GM12865 (cell line): ENCODE results near the gene NPHP4.

Experiments used
- DNase-seq: peaks from one replicate; pipeline ENCODE4 v3.0.0; 2010; ENCODE audit warnings: low read depth
- H3K4me3 ChIP-seq: 2 replicates; pipeline ENCODE4 v1.5.1; 2011; ENCODE audit warnings: mild to moderate bottlenecking, low read depth, low read length, control low read depth
- TF ChIP-seq, protein P1 (sequence below): IDR thresholded peaks from 2 replicates; pipeline ENCODE4 v1.5.1; 2011; ENCODE audit warnings: low read length, control low read depth, low read depth, inconsistent platforms; ENCODE audit not compliant: insufficient read depth; ENCODE audit errors: missing control alignments

Gene NPHP4

DNA sequence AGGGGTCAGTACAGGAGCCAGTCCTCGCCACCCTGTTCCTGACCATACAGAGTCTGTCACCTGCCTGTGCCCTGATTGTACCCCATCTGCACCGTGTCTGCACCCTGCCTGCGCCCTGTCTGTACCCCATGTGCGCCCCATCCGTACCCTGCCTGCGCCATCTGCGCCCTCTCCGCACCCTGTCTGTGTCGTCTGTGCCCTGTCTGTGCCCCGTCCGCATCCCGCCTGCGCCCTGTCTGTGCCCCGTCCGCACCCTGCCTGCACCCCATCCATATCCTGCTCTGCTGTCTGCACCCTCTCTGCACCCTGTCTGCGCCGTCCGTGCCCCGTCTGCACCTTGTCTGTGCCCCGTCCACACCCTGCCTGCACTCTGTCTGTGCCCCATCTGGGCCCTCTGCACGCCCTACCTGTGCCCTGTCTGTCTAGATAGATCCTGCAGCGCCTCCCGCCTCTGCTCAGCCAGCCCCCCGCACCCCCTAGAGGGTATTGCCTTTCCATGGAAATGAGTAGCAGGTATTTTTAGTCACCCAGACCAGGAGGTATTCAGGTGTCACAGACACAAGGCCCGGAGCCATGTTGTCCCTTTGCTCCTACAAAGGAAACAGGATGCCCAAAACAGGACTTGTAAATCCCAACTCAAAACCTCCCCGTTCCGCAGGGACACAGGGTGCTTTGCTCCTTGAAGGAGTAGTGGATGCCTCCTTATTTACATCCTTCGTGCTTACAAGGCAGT is 7.7 kb upstream of the NPHP4 start:
- no peak for DNase-seq
- TF ChIP-seq, protein P1, sequence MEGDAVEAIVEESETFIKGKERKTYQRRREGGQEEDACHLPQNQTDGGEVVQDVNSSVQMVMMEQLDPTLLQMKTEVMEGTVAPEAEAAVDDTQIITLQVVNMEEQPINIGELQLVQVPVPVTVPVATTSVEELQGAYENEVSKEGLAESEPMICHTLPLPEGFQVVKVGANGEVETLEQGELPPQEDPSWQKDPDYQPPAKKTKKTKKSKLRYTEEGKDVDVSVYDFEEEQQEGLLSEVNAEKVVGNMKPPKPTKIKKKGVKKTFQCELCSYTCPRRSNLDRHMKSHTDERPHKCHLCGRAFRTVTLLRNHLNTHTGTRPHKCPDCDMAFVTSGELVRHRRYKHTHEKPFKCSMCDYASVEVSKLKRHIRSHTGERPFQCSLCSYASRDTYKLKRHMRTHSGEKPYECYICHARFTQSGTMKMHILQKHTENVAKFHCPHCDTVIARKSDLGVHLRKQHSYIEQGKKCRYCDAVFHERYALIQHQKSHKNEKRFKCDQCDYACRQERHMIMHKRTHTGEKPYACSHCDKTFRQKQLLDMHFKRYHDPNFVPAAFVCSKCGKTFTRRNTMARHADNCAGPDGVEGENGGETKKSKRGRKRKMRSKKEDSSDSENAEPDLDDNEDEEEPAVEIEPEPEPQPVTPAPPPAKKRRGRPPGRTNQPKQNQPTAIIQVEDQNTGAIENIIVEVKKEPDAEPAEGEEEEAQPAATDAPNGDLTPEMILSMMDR = no peak
- no peak overlapping the region for H3K4me3 ChIP-seq

DNA sequence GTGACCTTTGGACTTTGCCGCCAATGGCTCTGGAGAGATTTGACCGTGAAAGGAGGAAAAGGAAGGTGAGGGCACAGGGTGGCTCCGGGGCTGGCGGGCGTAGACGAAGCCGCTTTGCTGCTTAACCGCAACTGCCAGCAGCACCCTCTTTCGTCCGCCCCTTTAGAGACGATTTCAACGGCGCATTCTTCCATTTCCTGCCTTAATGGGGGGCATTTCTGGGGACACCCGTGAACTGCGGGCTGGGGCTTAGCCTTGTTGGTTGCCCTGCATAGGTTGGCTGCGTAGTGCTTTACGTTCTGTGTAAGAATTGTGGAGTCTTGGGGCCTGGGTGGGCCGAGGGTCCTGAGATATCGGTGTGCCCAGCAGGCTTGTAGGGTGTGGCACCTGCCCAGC is 6.7 kb upstream of the NPHP4 start:
- TF ChIP-seq, protein P1 = no peak
- no peak overlapping the region for H3K4me3 ChIP-seq

DNA sequence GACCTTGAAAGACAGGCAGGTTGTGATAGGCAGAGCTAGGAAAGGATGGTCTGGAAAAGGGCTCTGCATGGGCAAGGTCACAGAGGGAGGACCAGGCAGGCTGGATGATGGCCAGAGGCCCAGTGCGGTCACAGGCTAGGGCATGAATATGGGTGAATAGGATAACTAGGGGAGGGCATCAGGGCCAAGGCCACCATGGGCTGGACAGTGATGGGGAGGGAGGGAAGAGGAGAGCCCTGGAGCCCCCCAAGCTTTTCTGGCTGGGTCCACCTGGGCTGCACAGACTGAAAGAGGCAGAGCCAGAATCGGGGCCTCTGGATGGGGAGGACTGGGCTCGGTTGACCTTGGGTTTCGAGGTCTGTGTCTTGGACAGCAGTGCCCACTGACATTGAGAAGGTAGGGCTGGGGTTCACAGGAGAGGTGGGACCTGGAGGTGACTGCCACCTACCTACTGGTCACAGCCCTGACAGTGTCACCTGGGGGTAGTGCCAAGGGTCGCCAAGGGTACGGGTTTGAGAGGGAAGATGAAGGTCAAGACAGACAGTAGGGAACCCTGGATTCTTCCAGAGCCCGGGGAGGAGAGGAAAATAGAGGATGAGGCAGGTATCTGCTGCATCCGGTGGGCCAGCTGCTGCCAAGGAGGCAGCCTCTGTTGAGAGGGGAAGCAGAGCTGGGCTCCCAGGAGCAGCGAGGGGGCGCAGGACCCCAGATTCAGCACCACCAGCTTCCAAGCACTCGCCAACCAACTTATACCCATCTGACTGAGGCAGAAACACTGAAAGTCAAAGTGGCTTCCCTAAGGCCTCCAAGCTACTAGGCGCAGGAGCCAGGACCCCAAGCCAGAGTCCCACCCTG is 6.1 kb upstream of the NPHP4 start:
- H3K4me3 ChIP-seq = no peak overlapping the region
- TF ChIP-seq, protein P1 = no peak
- DNase-seq = no peak

More for the DNA sequence above, 6.7 kb upstream of the NPHP4 start:
- no peak for DNase-seq

DNA sequence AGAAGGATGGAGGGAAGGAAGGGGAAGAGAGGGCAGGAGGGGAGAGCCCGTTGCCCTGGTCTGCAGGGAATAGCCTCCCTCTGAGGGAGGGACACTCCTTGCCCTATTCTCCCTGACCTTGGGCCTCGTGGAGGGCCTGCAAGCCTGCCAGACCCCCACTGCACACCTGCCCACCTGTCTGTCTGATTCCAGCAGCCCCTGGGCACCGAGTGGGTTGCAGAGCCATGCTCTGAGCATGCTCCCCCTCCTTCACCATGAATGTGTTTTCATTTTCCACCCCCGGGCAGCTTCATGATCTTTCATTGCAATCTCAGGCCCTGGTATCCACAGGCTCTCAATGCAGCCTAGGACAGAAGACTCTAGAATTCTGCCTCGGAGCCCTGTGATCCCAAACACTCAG is 5.1 kb upstream of the NPHP4 start:
- TF ChIP-seq, protein P1 = no peak
- no peak overlapping the region for H3K4me3 ChIP-seq
- no peak for DNase-seq

GRCh38 chr1:5996641-5997270 is 4.5 kb upstream of the NPHP4 start:
- TF ChIP-seq, protein P1 = no peak
- no peak for DNase-seq
- no peak overlapping the region for H3K4me3 ChIP-seq

DNA sequence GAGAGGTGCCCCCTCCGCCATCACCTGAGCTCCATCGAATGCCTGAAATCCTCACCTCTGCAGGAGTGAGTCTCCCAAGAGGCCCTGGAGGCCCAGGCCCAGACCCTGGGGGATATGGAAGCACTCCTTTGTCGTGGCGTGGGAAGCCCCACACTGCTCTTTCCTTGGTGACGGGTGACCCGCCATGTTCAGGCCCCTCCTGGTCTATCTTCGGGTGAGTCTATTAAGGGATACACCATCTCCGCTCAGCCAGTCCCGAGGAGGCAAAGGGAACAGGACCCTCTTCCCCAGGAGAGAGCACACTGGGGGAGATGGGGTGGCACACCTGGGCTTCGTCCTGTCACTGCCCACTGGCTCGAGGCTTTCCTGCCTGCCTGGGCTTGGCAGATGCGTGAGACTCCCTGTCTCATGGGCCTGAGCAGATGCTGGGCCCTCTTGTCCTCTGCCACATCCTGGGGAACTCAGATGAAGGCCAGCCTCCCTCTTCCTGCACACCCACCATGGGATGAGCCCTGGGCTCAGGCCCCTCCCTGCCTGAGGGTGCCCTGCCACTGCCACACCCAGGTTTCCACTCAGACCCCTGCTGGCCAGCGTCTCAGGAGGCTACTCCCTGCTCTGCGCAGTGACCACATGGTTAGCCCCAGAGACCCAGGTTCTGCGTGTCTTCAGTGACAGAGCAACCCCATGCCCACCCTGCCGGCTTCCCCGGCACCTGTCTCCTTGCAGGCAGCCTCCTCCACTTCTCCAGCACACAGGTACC is 3.8 kb upstream of the NPHP4 start:
- H3K4me3 ChIP-seq = no peak overlapping the region
- DNase-seq = no peak
- TF ChIP-seq, protein P1 = no peak
